ENCODE measurements around the gene FAM169A.
"Not testable (repeated sequence)": the region's sequence is repeated elsewhere in the genome, so short reads cannot be mapped to it uniquely, and the experiment has no call there.

The FAM169A gene

GRCh38 chr5:74877624-74878304 lies 11.6 kb upstream of the FAM169A start:
- DNase-seq (ENCODE audit: low spot score): no peak
- CTCF ChIA-PET: interaction anchor here (0.6 kb wide), 1 partner anchor 232 kb away, joined by 3 read pairs; no protein-coding TSS in a partner anchor
- H3K27ac ChIP-seq: no peak overlapping the region
- POLR2A ChIA-PET (ENCODE audit: low non-redundant PET): no interaction called here
- TF ChIP-seq, protein P1, sequence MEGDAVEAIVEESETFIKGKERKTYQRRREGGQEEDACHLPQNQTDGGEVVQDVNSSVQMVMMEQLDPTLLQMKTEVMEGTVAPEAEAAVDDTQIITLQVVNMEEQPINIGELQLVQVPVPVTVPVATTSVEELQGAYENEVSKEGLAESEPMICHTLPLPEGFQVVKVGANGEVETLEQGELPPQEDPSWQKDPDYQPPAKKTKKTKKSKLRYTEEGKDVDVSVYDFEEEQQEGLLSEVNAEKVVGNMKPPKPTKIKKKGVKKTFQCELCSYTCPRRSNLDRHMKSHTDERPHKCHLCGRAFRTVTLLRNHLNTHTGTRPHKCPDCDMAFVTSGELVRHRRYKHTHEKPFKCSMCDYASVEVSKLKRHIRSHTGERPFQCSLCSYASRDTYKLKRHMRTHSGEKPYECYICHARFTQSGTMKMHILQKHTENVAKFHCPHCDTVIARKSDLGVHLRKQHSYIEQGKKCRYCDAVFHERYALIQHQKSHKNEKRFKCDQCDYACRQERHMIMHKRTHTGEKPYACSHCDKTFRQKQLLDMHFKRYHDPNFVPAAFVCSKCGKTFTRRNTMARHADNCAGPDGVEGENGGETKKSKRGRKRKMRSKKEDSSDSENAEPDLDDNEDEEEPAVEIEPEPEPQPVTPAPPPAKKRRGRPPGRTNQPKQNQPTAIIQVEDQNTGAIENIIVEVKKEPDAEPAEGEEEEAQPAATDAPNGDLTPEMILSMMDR (conservative IDR thresholded peaks at IDR 0.05; ENCODE audit: low read depth): no peak

- TF ChIP-seq, protein P1 (conservative IDR thresholded peaks at IDR 0.05; ENCODE audit: low read depth): no peak
- H3K27ac ChIP-seq: no peak overlapping the region
- DNase-seq (ENCODE audit: low spot score): no peak
- ChIA-PET POLR2A (ENCODE audit: low non-redundant PET) (no interaction called here), CTCF (no interaction called here)
Measured at GRCh38 chr5:74875994-74876791, 10.0 kb upstream of the FAM169A start.

- TF ChIP-seq, protein P1 (conservative IDR thresholded peaks at IDR 0.05; ENCODE audit: low read depth): no peak
- H3K27ac ChIP-seq: no peak overlapping the region
- POLR2A ChIA-PET (ENCODE audit: low non-redundant PET): no interaction called here
Measured at GRCh38 chr5:74873525-74874249, 7.5 kb upstream of the FAM169A start.

GRCh38 chr5:74870299-74871067 lies 4.3 kb upstream of the FAM169A start:
- CTCF ChIA-PET: interaction anchor here (0.6 to 1.2 kb wide), 5 partner anchors 55 to 968 kb away, joined by 3 to 4 read pairs (median 4); no protein-coding TSS in a partner anchor
- H3K27ac ChIP-seq: no peak overlapping the region
- POLR2A ChIA-PET (ENCODE audit: low non-redundant PET): no interaction called here
- TF ChIP-seq, protein P1 (conservative IDR thresholded peaks at IDR 0.05; ENCODE audit: low read depth): no peak
- no peak for DNase-seq (ENCODE audit: low spot score)

More at GRCh38 chr5:74873525-74874249, 7.5 kb upstream of the FAM169A start:
- DNase-seq (ENCODE audit: low spot score): no peak
- CTCF ChIA-PET: no interaction called here

DNA sequence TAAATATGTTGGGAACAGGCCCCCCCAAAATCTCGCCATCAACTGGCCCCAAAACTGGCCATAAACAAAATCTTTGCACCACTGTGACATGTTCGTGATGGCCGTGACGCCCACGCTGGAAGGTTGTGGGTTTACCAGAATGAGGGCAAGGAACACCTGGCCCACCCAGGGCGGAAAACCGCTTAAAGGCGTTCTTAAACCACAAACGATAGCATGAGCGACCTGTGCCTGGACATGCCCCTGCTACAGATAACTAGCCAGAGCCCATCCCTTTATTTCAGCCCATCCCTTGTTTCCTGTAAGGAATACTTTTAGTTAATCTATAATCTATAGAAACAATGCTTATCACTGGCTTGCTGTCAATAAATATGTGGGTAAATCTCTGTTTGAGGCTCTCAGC lies 3.2 kb upstream of the FAM169A start:
- CTCF ChIA-PET; DNase-seq (ENCODE audit: low spot score); H3K27ac ChIP-seq; POLR2A ChIA-PET (ENCODE audit: low non-redundant PET): not testable (repeated sequence)

DNA sequence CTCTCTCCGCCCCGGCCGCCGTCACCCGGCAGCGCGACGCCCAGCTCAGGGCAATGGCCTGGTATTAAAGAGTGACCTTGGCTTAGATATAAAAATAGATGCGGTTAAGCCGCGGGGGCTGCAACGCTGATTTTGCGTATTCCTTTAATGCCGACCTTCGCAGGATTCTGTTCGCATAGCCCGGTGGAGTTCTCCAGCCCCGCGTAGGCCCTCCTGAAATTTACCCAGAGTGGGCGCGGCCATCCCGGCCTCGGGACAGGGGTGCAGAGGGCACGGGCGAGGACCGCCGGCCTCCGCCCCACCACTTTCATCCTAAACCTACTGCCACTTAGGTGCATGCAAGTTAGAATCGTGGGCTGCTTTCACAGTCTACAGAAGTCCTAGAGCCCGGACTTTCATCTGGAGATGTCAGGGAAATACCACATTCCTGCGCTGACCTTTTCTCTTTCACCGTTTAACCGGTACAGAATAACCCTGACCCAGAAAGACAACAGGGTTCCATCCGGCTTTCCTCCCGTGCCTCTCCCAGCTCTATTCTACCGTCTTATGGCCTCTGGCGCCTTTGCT lies 492 bp upstream of the FAM169A start:
- POLR2A ChIA-PET (ENCODE audit: low non-redundant PET): no interaction called here
- CTCF ChIA-PET: interaction anchor here (0.6 to 1.9 kb wide), 3 partner anchors 18 to 134 kb away, joined by 3 to 6 read pairs (median 3); partner anchors contain the start of genes GFM2 and NSA2
- peak overlapping the region; percentile 64 for H3K27ac ChIP-seq
- no peak for DNase-seq (ENCODE audit: low spot score)
- TF ChIP-seq, protein P1 (conservative IDR thresholded peaks at IDR 0.05; ENCODE audit: low read depth): no peak

Data from RWPE1 (cell line).